Endothelial cell of umbilical vein (primary cell): ENCODE data around the gene DNAJC6. TPM values are rescaled to one million over a fixed set of nuclear protein-coding genes. Genes with fewer than 3 reads are reported as not detected.
A peak's percentile ranks its signal among the peaks of the same experiment; 100 is the strongest.

Experiments used
- BruUV-seq: library from RNA; stranded (reverse); fragments of 400-500 nt; replicated peaks from 2 replicates; lab custom pipeline; 2021; lab: Mats Ljungman, UMichigan
- CTCF ChIA-PET: fragments of 300-600, 350-600 bp; sonication (Branson Sonifier 250); formaldehyde crosslinking; loops from one replicate; lab custom pipeline; 2021; ENCODE audit warnings: antibody characterized with exemption, inconsistent platforms; lab: Charles Lee
- POLR2A ChIA-PET: fragments of 300-600, 350-600 bp; sonication (Branson Sonifier 250); formaldehyde crosslinking; loops from one replicate; lab custom pipeline; 2021; ENCODE audit warnings: antibody characterized with exemption, inconsistent platforms; lab: Charles Lee
- DNase-seq: peaks from one replicate; pipeline ENCODE4 v3.0.0-alpha.2; 2011; ENCODE audit warnings: low read depth, low spot score
- FAIRE-seq: peaks from 2 replicates; lab custom pipeline; 2011; peaks lifted over from hg19 to GRCh38; lab: Jason Lieb, UNC
- H2AFZ ChIP-seq: 2 replicates; pipeline ENCODE4 v1.6.0; 2012; ENCODE audit warnings: low read depth, low read length, control low read depth, inconsistent platforms
- H3K27ac ChIP-seq: 2 replicates; pipeline ENCODE4 v1.5.1; 2011; ENCODE audit warnings: low read depth, mild to moderate bottlenecking, control low read depth, low read length, moderate library complexity; ENCODE audit not compliant: insufficient read depth
- H3K27me3 ChIP-seq, 2 experiments: 2 replicates each; pipeline versions ENCODE4 v1.6.0 to v1.6.1; 2011; ENCODE audit warnings: low read length in 2 of 2, mixed read lengths in 1 of 2; ENCODE audit not compliant: control insufficient read depth in 2 of 2, insufficient read depth in 2 of 2
- H3K36me3 ChIP-seq, 2 experiments: 2 replicates in 1 of 2; 3 replicates in 1 of 2; pipeline ENCODE4 v1.5.1; 2011; ENCODE audit warnings: low read length in 2 of 2, mild to moderate bottlenecking in 1 of 2, moderate library complexity in 1 of 2; ENCODE audit not compliant: control insufficient read depth in 2 of 2, insufficient read depth in 2 of 2; ENCODE audit errors: extremely low read depth in 1 of 2
- H3K4me1 ChIP-seq: 3 replicates; pipeline ENCODE4 v1.5.1; 2011; ENCODE audit warnings: mild to moderate bottlenecking, low read length; ENCODE audit not compliant: control insufficient read depth, insufficient read depth; ENCODE audit errors: extremely low read depth
- H3K4me2 ChIP-seq: 2 replicates; pipeline ENCODE4 v1.6.1; 2011; ENCODE audit warnings: low read length, control low read depth, mixed read lengths; ENCODE audit not compliant: insufficient read depth
- H3K4me3 ChIP-seq, 3 experiments: fragments of 200-600 bp in 1 of 3; sonication (generic), shearing (Covaris generic) in 1 of 3; replicated peaks in 1 of 3; 2 replicates each; pipeline ENCODE4 v1.5.1; 2011 to 2016; ENCODE audit warnings: control low read depth in 3 of 3, low read length in 3 of 3, mild to moderate bottlenecking in 2 of 3, inconsistent platforms in 1 of 3, low read depth in 1 of 3, moderate library complexity in 1 of 3; ENCODE audit not compliant: insufficient read depth in 1 of 3
- H3K79me2 ChIP-seq: 2 replicates; pipeline ENCODE4 v1.6.0; 2012; ENCODE audit warnings: low read length, inconsistent platforms; ENCODE audit not compliant: control insufficient read depth, insufficient read depth
- H3K9ac ChIP-seq: replicated peaks from 2 replicates; pipeline ENCODE3; 2011; ENCODE audit warnings: low read length, control low read depth; ENCODE audit not compliant: insufficient read depth; ENCODE audit errors: extremely low read depth
- H3K9me1 ChIP-seq: replicated peaks from 3 replicates; pipeline ENCODE4 v1.6.0; 2011; ENCODE audit warnings: mild to moderate bottlenecking, low read length; ENCODE audit not compliant: control insufficient read depth, insufficient read depth; ENCODE audit errors: extremely low read depth
- H3K9me3 ChIP-seq: replicated peaks from 2 replicates; pipeline ENCODE4 v1.5.1; 2012; ENCODE audit warnings: low read length, inconsistent platforms; ENCODE audit not compliant: control insufficient read depth, insufficient read depth
- H4K20me1 ChIP-seq: replicated peaks from 2 replicates; pipeline ENCODE3; 2011; ENCODE audit warnings: mild to moderate bottlenecking, low read length; ENCODE audit not compliant: control insufficient read depth, insufficient read depth; ENCODE audit errors: extremely low read depth
- CTCF ChIP-seq, 2 donors: IDR thresholded peaks; 1 replicate in 1 of 2; 2 replicates in 1 of 2; pipeline ENCODE4 v1.5.1; 2011; ENCODE audit warnings: low read length in 2 of 2, mild to moderate bottlenecking in 2 of 2, moderate library complexity in 2 of 2, control low read depth in 1 of 2, inconsistent platforms in 1 of 2, low read depth in 1 of 2; ENCODE audit not compliant: insufficient read depth in 1 of 2; ENCODE audit errors: extremely low read depth in 1 of 2
- EZH2 ChIP-seq: IDR thresholded peaks from 2 replicates; pipeline ENCODE4 v1.6.1; 2012; ENCODE audit warnings: borderline replicate concordance, low read depth, mild to moderate bottlenecking, moderate library complexity, low read length, inconsistent platforms; ENCODE audit not compliant: severe bottlenecking
- FOS ChIP-seq: IDR thresholded peaks from 2 replicates; pipeline ENCODE4 v1.6.1; 2011; ENCODE audit warnings: mild to moderate bottlenecking, low read length, moderate library complexity, borderline replicate concordance; ENCODE audit not compliant: insufficient read depth
- GATA2 ChIP-seq: IDR thresholded peaks from 2 replicates; pipeline ENCODE4 v1.7.0; 2011; ENCODE audit warnings: low read depth, mild to moderate bottlenecking, moderate library complexity, mixed read lengths, low read length; ENCODE audit not compliant: insufficient read length, insufficient read depth
- JUN ChIP-seq: IDR thresholded peaks from 2 replicates; pipeline ENCODE4 v1.6.1; 2011; ENCODE audit warnings: borderline replicate concordance, low read depth; ENCODE audit not compliant: insufficient read length, insufficient read depth
- MAX ChIP-seq: IDR thresholded peaks from 2 replicates; pipeline ENCODE4 v1.6.1; 2011; ENCODE audit not compliant: insufficient read depth, insufficient read length
- MYC ChIP-seq: IDR thresholded peaks from one replicate; pipeline ENCODE4 v1.6.1; 2011; ENCODE audit warnings: mild to moderate bottlenecking, low read depth, low read length
- POLR2A ChIP-seq: IDR thresholded peaks from 2 replicates; pipeline ENCODE4 v1.6.1; 2012; ENCODE audit warnings: low read depth, mild to moderate bottlenecking, control low read depth, low read length
- POLR2AphosphoS5 ChIP-seq: IDR thresholded peaks from 2 replicates; pipeline ENCODE4 v1.6.1; 2012; ENCODE audit warnings: low read depth, mild to moderate bottlenecking, control low read depth, low read length, moderate library complexity; ENCODE audit not compliant: insufficient read depth
- dilution Hi-C: fragments of 300-500 bp; cut with MboI; formaldehyde crosslinking; loops from one replicate; pipeline ENCODE4 v1.15.0; 2019; ENCODE audit warnings: low sequenced_read_pairs; ENCODE audit not compliant: extremely low pct_ligation_motif_present
- intact Hi-C: fragments of 100-400 bp; cut with micrococcal nuclease; formaldehyde crosslinking; loops from one replicate; pipeline ENCODE4 v1.10.0; 2022
- polyA plus RNA-seq, 4 experiments: library from polyadenylated mRNA; depleted of rRNA in 3 of 4; stranded (reverse) in 3 of 4; unstranded in 1 of 4; fragments of >200 nt; gene quantifications; 2 replicates each; pipeline versions ENCODE4 v1.2.1 to v1.2.3, GENCODE V29; 2011 to 2012; ENCODE audit warnings: missing spikeins in 1 of 4
- total RNA-seq: library from RNA; stranded (reverse); gene quantifications from 2 replicates; pipeline ENCODE4 v1.2.3, GENCODE V29; 2021

Gene DNAJC6
- total and polyA plus RNA-seq, 2 donors (not counting 3 experiments of a cell fraction or from before 2014, with no cell fraction given): 2.3 to 4.9 TPM

GRCh38 chr1:65425006-65425405 lies 115.7 kb downstream of the DNAJC6 start:
- no peak overlapping the region for H2AFZ ChIP-seq
- H3K79me2 ChIP-seq: peaks cover 43% of the 10 kb centered on the region
- DNase-seq (no peak), FAIRE-seq (no peak)
- no peaks in the 10 kb centered on the region for H3K27me3 ChIP-seq
- dilution Hi-C loops (no loop called here), intact Hi-C loops (loop anchor here (10.0 kb wide), 2 partner anchors 370 to 1140 kb away; partner anchors contain the start of gene PDE4B)
- H3K27ac ChIP-seq: peak overlapping the region; percentile 85
- peaks cover 60% of the 10 kb centered on the region for H3K4me1 ChIP-seq
- H3K4me3 ChIP-seq: no peak overlapping the region
- H3K4me2 ChIP-seq: peak overlapping the region; percentile 63
- peaks cover 2 to 7% of the 10 kb centered on the region in 2 experiments for H3K36me3 ChIP-seq
- no peaks in the 10 kb centered on the region for H3K9me1 ChIP-seq
- ChIA-PET CTCF (interaction anchor here (1.6 to 2.0 kb wide), 3 partner anchors 34 to 263 kb away, joined by 6 to 12 read pairs (median 10); no protein-coding TSS in a partner anchor), POLR2A (no interaction called here)
- no peaks in the 10 kb centered on the region for H3K9me3 ChIP-seq
- no peak overlapping the region for H3K9ac ChIP-seq
- H4K20me1 ChIP-seq: no peaks in the 10 kb centered on the region
- BruUV-seq: no TSS peak
- TF ChIP-seq MAX: no peak
- no peak for TF ChIP-seq GATA2
- TF ChIP-seq EZH2: no peak
- no peak for TF ChIP-seq POLR2AphosphoS5
- no peak for TF ChIP-seq FOS
- TF ChIP-seq MYC: no peak
- TF ChIP-seq CTCF (IDR thresholded peaks at IDR 0.05; ENCODE audit: extremely low read depth in 1 of 2, insufficient read depth in 1 of 2, low read depth in 1 of 2, low read length in 2 of 2): no peak
- no peak for TF ChIP-seq POLR2A
- TF ChIP-seq JUN: no peak
